SW480 (cell line): ENCODE results near the gene LFNG.

Source experiments
- DNase-seq: peaks from one replicate; pipeline ENCODE4 v3.0.0-alpha.2; 2016; ENCODE audit warnings: low spot score

Gene LFNG

GRCh38 chr7:2483494-2483893, 36.1 kb upstream of the LFNG start:
- peak; percentile 41 for DNase-seq

- no peak for DNase-seq
Measured at GRCh38 chr7:2484868-2485267, 34.7 kb upstream of the LFNG start.

GRCh38 chr7:2487586-2488271, 31.8 kb upstream of the LFNG start:
- DNase-seq: no peak

- DNase-seq: no peak
Measured at GRCh38 chr7:2488272-2488645, 31.3 kb upstream of the LFNG start.

- no peak for DNase-seq
Measured at GRCh38 chr7:2488681-2489080, 30.9 kb upstream of the LFNG start.

GRCh38 chr7:2490181-2490651, 29.4 kb upstream of the LFNG start:
- no peak for DNase-seq

GRCh38 chr7:2492038-2492437, 27.5 kb upstream of the LFNG start:
- no peak for DNase-seq

GRCh38 chr7:2493205-2494164, 26.1 kb upstream of the LFNG start:
- DNase-seq: no peak

GRCh38 chr7:2494191-2495130, 25.1 kb upstream of the LFNG start:
- DNase-seq: no peak

GRCh38 chr7:2495418-2496299, 23.9 kb upstream of the LFNG start:
- no peak for DNase-seq

GRCh38 chr7:2496375-2496774, 23.2 kb upstream of the LFNG start:
- no peak for DNase-seq

GRCh38 chr7:2497065-2497464, 22.5 kb upstream of the LFNG start:
- DNase-seq: no peak

GRCh38 chr7:2497500-2498336, 21.9 kb upstream of the LFNG start:
- DNase-seq: no peak

GRCh38 chr7:2498708-2499107, 20.9 kb upstream of the LFNG start:
- no peak for DNase-seq

- DNase-seq: no peak
Measured at GRCh38 chr7:2499181-2499580, 20.4 kb upstream of the LFNG start.

GRCh38 chr7:2499719-2500430, 19.7 kb upstream of the LFNG start:
- DNase-seq: no peak

- DNase-seq: no peak
Measured at GRCh38 chr7:2500701-2501100, 18.9 kb upstream of the LFNG start.

GRCh38 chr7:2501947-2502646, 17.5 kb upstream of the LFNG start:
- no peak for DNase-seq

GRCh38 chr7:2502647-2502966, 17.0 kb upstream of the LFNG start:
- DNase-seq: no peak
